ENCODE data around the gene PRSS2. TPM values are rescaled to one million over a fixed set of nuclear protein-coding genes. Genes with fewer than 3 reads are reported as not detected.

PRSS2 gene
- total and polyA plus RNA-seq, 2 donors (not counting 1 experiment from before 2014, with no cell fraction given): not detected

- no peak overlapping the region for H3K4me2 ChIP-seq (ENCODE audit: extremely low read depth, insufficient read depth, low read length)
- no peak overlapping the region for H2AFZ ChIP-seq (ENCODE audit: low read length)
- no peaks in the 10 kb centered on the region for H3K79me2 ChIP-seq (ENCODE audit: control insufficient read depth, insufficient read depth, low read length)
- no peak for DNase-seq (ENCODE audit: low read depth in 2 of 2)
- H3K9me3 ChIP-seq (ENCODE audit: control insufficient read depth, insufficient read depth, low read depth, low read length): no peaks in the 10 kb centered on the region
- no peak overlapping the region for H3K27ac ChIP-seq (ENCODE audit: insufficient read depth, low read length)
- H3K9ac ChIP-seq (ENCODE audit: insufficient read depth, low read length): no peak overlapping the region
- H3K4me3 ChIP-seq (replicated peaks in 1 of 4; ENCODE audit: control extremely low read depth in 1 of 4, insufficient read depth in 1 of 4, low read depth in 3 of 4, low read length in 4 of 4): no peak overlapping the region
- no peaks in the 10 kb centered on the region for H4K20me1 ChIP-seq (ENCODE audit: control insufficient read depth, extremely low read depth, insufficient read depth, low read length)
- no peaks in the 10 kb centered on the region for H3K27me3 ChIP-seq (ENCODE audit: control insufficient read depth, insufficient read depth, low read length)
- no peak for TF ChIP-seq EZH2 (IDR thresholded peaks at IDR 0.05; ENCODE audit: low read length, missing control alignments)
- TF ChIP-seq, protein P1, sequence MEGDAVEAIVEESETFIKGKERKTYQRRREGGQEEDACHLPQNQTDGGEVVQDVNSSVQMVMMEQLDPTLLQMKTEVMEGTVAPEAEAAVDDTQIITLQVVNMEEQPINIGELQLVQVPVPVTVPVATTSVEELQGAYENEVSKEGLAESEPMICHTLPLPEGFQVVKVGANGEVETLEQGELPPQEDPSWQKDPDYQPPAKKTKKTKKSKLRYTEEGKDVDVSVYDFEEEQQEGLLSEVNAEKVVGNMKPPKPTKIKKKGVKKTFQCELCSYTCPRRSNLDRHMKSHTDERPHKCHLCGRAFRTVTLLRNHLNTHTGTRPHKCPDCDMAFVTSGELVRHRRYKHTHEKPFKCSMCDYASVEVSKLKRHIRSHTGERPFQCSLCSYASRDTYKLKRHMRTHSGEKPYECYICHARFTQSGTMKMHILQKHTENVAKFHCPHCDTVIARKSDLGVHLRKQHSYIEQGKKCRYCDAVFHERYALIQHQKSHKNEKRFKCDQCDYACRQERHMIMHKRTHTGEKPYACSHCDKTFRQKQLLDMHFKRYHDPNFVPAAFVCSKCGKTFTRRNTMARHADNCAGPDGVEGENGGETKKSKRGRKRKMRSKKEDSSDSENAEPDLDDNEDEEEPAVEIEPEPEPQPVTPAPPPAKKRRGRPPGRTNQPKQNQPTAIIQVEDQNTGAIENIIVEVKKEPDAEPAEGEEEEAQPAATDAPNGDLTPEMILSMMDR (conservative IDR thresholded peaks at IDR 0.05 in 1 of 2, IDR thresholded peaks at IDR 0.05 in 1 of 2; ENCODE audit: low read depth in 1 of 2, low read length in 2 of 2): no peak
- H3K36me3 ChIP-seq (ENCODE audit: control insufficient read depth, insufficient read depth, low read length): no peaks in the 10 kb centered on the region
- no peaks in the 10 kb centered on the region for H3K4me1 ChIP-seq (ENCODE audit: control insufficient read depth, extremely low read depth, insufficient read depth, low read length)
Measured at GRCh38 chr7:142822714-142823113, 51.9 kb downstream of the PRSS2 start.

Other genes starting within 250 kb of the PRSS2 start
- gene PRSS1, start 21.5 kb upstream of the PRSS2 start, total RNA-seq: not detected in 2 replicates
- gene PRSS1, start 21.5 kb upstream of the PRSS2 start, polyA plus RNA-seq: not detected in 2 replicates
- 4.3 and 6.7 TPM in 2 replicates for gene EPHB6, start 84.1 kb downstream of the PRSS2 start, total RNA-seq
- 1.1 and 2.9 TPM in 2 replicates for gene EPHB6, start 84.1 kb downstream of the PRSS2 start, polyA plus RNA-seq
- not detected in 2 replicates for gene TRPV6, start 114.8 kb downstream of the PRSS2 start, total RNA-seq
- gene TRPV6, start 114.8 kb downstream of the PRSS2 start, polyA plus RNA-seq: not detected in 2 replicates
- not detected in 2 replicates for gene TRPV5, start 162.8 kb downstream of the PRSS2 start, total RNA-seq
- not detected in 2 replicates for gene TRPV5, start 162.8 kb downstream of the PRSS2 start, polyA plus RNA-seq
- not detected in 2 replicates for gene LLCFC1, start 168.5 kb downstream of the PRSS2 start, total RNA-seq
- gene LLCFC1, start 168.5 kb downstream of the PRSS2 start, polyA plus RNA-seq: not detected in 2 replicates
- gene KEL, start 191.4 kb downstream of the PRSS2 start, total RNA-seq: under 0.01 TPM in 1 of 2 replicates, not detected in the other
- gene KEL, start 191.4 kb downstream of the PRSS2 start, polyA plus RNA-seq: 0.05 TPM in 1 of 2 replicates, not detected in the other